Nephron (organoid): ENCODE results near the gene UBE2E1.

Source experiments
- H3K27ac Mint-ChIP-seq, 3 experiments: 2 replicates each; pipeline ENCODE4 v1.8.0; 2020; ENCODE audit warnings: mixed read lengths in 3 of 3, mild to moderate bottlenecking in 2 of 3, moderate library complexity in 1 of 3
- H3K27me3 Mint-ChIP-seq: 2 replicates; pipeline ENCODE4 v1.8.0; 2021; ENCODE audit warnings: low read depth, mild to moderate bottlenecking, moderate library complexity, mixed read lengths
- H3K36me3 Mint-ChIP-seq: 2 replicates; pipeline ENCODE4 v1.8.0; 2020; ENCODE audit warnings: low read depth, mixed read lengths
- H3K4me1 Mint-ChIP-seq: 2 replicates; pipeline ENCODE4 v1.8.0; 2020; ENCODE audit warnings: mixed read lengths
- H3K4me3 Mint-ChIP-seq, 3 experiments: 2 replicates each; pipeline ENCODE4 v1.8.0; 2020; ENCODE audit warnings: mild to moderate bottlenecking in 3 of 3, mixed read lengths in 3 of 3, moderate library complexity in 2 of 3
- H3K9me3 Mint-ChIP-seq: 2 replicates; pipeline ENCODE4 v1.8.0; 2020; ENCODE audit warnings: mixed read lengths
- CTCF ChIP-seq, 3 experiments: fragments of 200-600 bp; sonication (generic); IDR thresholded peaks; one replicate each; pipeline ENCODE4 v1.5.0; 2021; ENCODE audit warnings: antibody characterized with exemption in 3 of 3; ENCODE audit not compliant: unreplicated experiment in 3 of 3

UBE2E1 gene

DNA sequence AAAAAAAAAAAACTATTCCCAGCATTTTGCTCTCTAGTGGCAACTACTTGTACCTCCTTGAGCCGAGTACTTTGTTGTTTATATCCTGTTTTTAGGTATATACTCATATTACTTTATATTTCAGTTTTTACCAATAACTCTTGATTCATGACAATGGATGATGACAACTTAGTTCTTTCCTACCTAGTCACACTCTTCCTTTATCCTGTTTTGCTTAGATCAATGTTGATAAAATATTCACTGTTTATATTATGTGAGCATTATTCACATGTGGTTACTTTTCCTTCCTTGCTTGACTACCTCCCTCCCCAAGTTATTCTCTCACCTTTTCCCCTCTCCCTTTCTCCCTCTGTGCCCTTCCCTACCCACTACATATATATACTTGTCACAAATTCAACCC is 57.3 kb downstream of the UBE2E1 start:
- H3K9me3 Mint-ChIP-seq, result no peaks in the 10 kb centered on the region
- H3K27me3 Mint-ChIP-seq, result no peaks in the 10 kb centered on the region
- H3K27ac Mint-ChIP-seq, result peak overlapping the region in 1 of 3 experiments; percentile 25
- H3K4me3 Mint-ChIP-seq, result no peak overlapping the region
- H3K4me1 Mint-ChIP-seq, result peaks cover 60% of the 10 kb centered on the region
- peaks cover 30% of the 10 kb centered on the region for H3K36me3 Mint-ChIP-seq
- no peak for TF ChIP-seq CTCF (IDR thresholded peaks at IDR 0.05; ENCODE audit: unreplicated experiment in 3 of 3)

DNA sequence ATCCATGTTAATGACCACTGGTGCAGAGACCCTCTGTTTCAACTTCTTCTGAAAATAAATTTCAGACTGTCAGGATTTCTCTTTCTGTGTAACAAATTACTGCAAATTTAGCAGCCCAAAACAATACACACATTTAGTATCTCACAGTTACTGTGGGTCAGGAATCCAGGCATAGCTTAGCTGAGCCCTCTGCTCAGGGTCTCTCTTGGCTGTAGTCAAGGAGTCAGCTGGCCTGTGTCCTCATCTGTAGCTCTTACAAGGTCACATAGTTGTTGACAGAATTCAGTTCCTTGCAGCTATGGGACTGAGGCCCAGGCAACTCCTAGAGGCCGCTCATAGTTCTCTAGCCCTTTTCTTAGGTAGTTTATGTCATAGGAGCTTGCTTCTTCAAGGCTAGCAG is 59.2 kb downstream of the UBE2E1 start:
- no peaks in the 10 kb centered on the region for H3K9me3 Mint-ChIP-seq
- H3K36me3 Mint-ChIP-seq, result peaks cover 35% of the 10 kb centered on the region
- no peaks in the 10 kb centered on the region for H3K27me3 Mint-ChIP-seq
- H3K4me1 Mint-ChIP-seq, result peaks cover 60% of the 10 kb centered on the region
- peak overlapping the region; percentile 68 to 87 (median 86) for H3K27ac Mint-ChIP-seq
- no peak overlapping the region for H3K4me3 Mint-ChIP-seq
- no peak for TF ChIP-seq CTCF (IDR thresholded peaks at IDR 0.05; ENCODE audit: unreplicated experiment in 3 of 3)

DNA sequence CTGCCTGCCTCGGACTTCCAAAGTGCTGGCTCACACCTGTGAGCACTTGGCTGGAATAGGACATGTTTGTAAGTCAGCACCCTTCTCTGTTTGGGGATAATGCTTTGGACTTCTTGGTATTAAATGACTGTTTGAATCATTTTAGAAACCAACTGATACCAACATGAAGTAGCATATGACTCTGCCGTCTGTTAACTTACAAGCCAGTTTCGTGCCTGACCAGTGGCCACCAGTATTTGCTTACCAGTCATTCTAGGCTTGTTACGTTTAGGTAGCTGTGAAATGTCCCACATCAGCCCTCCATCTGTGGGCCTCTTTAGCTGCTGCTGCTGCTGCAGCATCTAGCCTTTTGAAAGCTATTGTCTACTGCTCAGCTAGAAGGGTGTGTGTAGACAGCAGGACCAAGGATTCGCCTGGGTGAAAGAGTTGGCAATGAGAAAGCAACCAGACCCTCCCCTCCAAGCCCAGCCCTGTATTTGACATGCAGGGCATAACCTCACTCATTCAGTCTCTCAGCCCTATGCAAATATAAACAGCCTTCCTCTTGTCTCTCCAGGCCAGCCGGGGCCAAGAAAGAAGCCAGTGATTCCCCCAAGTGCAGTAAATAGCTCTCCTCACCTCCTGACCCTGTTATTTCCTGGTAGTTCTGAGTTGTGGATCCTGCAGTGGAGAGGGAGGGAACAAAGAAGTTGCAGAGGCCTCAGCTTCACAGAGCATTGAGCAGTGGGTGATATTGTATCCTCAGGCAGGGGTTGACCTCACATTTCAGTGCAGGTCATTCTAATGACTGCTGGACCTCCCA is 60.0 kb downstream of the UBE2E1 start:
- Mint-ChIP-seq H3K27me3 (no peaks in the 10 kb centered on the region), H3K4me1 (peaks cover 62% of the 10 kb centered on the region), H3K4me3 (peak overlapping the region; percentile 5 to 26 (median 8)), H3K27ac (peak overlapping the region; percentile 68 to 87 (median 86)), H3K9me3 (no peaks in the 10 kb centered on the region), H3K36me3 (peaks cover 39% of the 10 kb centered on the region)
- no peak for TF ChIP-seq CTCF (IDR thresholded peaks at IDR 0.05; ENCODE audit: unreplicated experiment in 3 of 3)

DNA sequence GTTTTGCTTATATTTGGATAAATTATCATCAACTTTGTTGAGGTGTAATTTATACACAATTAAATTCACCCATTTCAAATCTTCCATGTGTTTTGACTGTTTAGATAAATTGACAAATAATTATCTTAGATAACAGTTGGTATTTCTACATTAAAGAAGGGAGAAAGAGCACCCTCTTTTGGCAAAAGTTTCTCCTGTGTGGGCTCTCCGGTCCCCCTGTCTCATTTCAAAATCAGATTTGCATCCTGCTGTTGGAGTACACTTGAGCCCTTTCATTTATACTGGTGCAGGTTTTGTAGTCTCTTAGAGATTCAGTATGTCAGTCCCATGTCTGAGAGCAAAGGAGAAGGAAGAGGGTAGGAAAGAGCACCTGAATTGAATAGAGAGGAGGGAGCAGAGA is 61.6 kb downstream of the UBE2E1 start:
- TF ChIP-seq CTCF (IDR thresholded peaks at IDR 0.05; ENCODE audit: unreplicated experiment in 3 of 3), result peak in 1 of 3 experiments; percentile 14
- Mint-ChIP-seq H3K4me3 (no peak overlapping the region), H3K4me1 (peaks cover 57% of the 10 kb centered on the region), H3K27me3 (no peaks in the 10 kb centered on the region), H3K9me3 (no peaks in the 10 kb centered on the region), H3K27ac (peak overlapping the region in 1 of 3 experiments; percentile 10), H3K36me3 (peaks cover 27% of the 10 kb centered on the region)

DNA sequence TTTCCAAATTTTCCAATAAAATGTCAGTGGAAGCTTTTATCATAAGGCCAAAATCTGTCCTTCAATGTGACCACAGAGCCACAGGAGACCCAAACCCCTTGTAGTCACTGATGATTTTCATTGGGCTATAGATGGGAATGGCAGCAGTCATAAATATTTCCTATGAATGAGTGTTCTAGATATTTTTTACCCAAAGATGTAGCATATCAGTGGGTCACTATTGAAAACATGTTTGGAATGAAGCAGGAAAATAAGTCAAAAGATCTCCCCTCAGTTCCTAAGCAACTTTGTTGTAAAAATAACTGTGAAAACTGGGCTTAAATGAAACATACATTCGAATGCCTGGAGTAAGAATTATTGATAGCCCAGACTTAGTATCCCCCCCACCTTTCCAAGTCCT is 62.1 kb downstream of the UBE2E1 start:
- H3K27me3 Mint-ChIP-seq, result no peaks in the 10 kb centered on the region
- peaks cover 27% of the 10 kb centered on the region for H3K36me3 Mint-ChIP-seq
- peaks cover 57% of the 10 kb centered on the region for H3K4me1 Mint-ChIP-seq
- H3K4me3 Mint-ChIP-seq, result no peak overlapping the region
- no peaks in the 10 kb centered on the region for H3K9me3 Mint-ChIP-seq
- no peak for TF ChIP-seq CTCF (IDR thresholded peaks at IDR 0.05; ENCODE audit: unreplicated experiment in 3 of 3)
- peak overlapping the region in 1 of 3 experiments; percentile 10 for H3K27ac Mint-ChIP-seq
